PFSK-1 (cell line): ENCODE measurements around the gene MPZL3.

ENCODE experiments used
- FOXP2 ChIP-seq: optimal IDR thresholded peaks from 2 replicates; pipeline ENCODE3; 2011; ENCODE audit warnings: borderline replicate concordance, control low read depth, inconsistent platforms; ENCODE audit not compliant: insufficient read depth; ENCODE audit errors: extremely low read length, extremely low read depth
- POLR2AphosphoS5 ChIP-seq: IDR thresholded peaks from 2 replicates; pipeline ENCODE4 v1.6.1; 2012; ENCODE audit warnings: low read depth, mild to moderate bottlenecking, control low read depth, low read length, moderate library complexity
- REST ChIP-seq, 2 experiments: IDR thresholded peaks; 2 replicates each; pipeline versions ENCODE4 v1.6.1 to v1.8.0; 2011 to 2012; ENCODE audit warnings: low read depth in 2 of 2, low read length in 2 of 2, control low read depth in 1 of 2, inconsistent platforms in 1 of 2, mild to moderate bottlenecking in 1 of 2, moderate library complexity in 1 of 2; ENCODE audit not compliant: insufficient read depth in 1 of 2
- SIN3A ChIP-seq: IDR thresholded peaks from 2 replicates; pipeline ENCODE4 v1.6.1; 2012; ENCODE audit warnings: mild to moderate bottlenecking, low read length, moderate library complexity, borderline replicate concordance; ENCODE audit not compliant: insufficient read depth
- TAF1 ChIP-seq: IDR thresholded peaks from 2 replicates; pipeline ENCODE4 v1.6.1; 2012; ENCODE audit warnings: low read length, control low read depth, borderline replicate concordance; ENCODE audit not compliant: insufficient read depth

MPZL3 gene

GRCh38 chr11:118277312-118277711, 25.1 kb upstream of the MPZL3 start:
- TF ChIP-seq SIN3A (no peak), TAF1 (no peak), POLR2AphosphoS5 (no peak), FOXP2 (no peak), REST (IDR thresholded peaks at IDR 0.05; ENCODE audit: insufficient read depth in 1 of 2, low read depth in 2 of 2, low read length in 2 of 2) (no peak)

DNA sequence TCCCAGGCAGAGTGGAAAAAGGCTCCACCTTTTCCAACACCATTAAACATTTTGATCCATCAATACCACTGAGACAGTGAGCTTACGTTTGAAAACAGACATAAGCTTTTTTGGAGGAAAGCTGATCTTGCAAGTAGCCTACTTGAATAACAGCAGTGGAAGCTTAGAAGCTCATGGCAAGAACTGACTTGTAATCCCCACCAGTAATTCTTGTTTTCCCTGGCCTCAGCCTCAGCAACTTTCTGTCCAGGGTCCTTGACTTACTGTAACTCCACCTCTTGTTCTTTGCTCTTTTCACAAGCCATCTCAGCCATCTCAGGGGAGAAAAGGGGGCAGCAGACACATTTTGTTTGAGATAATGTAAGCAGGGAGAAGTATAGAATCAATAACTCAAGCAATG, 24.3 kb upstream of the MPZL3 start:
- no peak for TF ChIP-seq TAF1
- no peak for TF ChIP-seq REST (IDR thresholded peaks at IDR 0.05; ENCODE audit: insufficient read depth in 1 of 2, low read depth in 2 of 2, low read length in 2 of 2)
- TF ChIP-seq SIN3A, result no peak
- TF ChIP-seq FOXP2, result no peak
- TF ChIP-seq POLR2AphosphoS5, result no peak

DNA sequence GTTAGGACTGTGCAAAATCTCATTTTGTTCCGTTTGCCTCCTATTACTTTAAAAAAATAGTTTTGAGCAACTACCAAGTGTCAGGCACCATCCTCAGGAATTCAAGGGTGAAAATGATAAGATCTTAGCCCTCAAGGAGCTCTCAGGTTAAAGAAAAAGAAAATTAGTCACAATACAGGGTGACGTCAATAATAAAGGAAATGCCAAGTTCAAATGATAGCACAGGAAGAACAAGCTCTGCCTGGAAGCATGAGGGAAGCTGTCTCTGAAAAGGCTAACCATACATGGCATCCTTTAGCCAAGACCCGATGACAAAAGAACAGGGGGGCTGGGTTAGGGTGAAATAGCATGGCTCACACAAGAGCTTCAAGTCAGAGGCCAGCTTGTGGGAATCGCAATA, 23.0 kb upstream of the MPZL3 start:
- no peak for TF ChIP-seq SIN3A
- no peak for TF ChIP-seq TAF1
- TF ChIP-seq POLR2AphosphoS5, result no peak
- no peak for TF ChIP-seq FOXP2

GRCh38 chr11:118274186-118274585, 22.0 kb upstream of the MPZL3 start:
- no peak for TF ChIP-seq POLR2AphosphoS5
- TF ChIP-seq REST (IDR thresholded peaks at IDR 0.05; ENCODE audit: insufficient read depth in 1 of 2, low read depth in 2 of 2, low read length in 2 of 2), result no peak
- no peak for TF ChIP-seq SIN3A
- no peak for TF ChIP-seq FOXP2
- no peak for TF ChIP-seq TAF1

DNA sequence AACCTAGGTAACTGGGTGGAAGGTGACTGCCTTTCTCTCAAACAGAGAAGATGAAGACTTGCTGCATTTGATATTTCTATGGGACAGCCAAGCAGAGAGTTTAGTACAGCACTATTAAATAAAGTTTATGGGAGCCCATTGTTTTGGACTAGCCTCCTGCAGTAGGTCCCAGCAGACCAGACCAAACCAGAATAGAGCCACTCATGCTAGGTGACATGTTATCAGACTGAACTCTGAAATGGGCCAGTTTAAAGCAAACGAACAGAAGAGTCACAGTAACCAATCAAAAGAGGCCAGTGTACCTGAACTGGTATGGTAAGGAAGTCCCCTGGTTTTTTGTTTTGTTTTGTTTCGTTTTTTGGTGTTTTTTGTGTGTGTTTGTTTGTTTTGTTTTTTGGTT, 19.8 kb upstream of the MPZL3 start:
- TF ChIP-seq POLR2AphosphoS5 (no peak), FOXP2 (no peak)

DNA sequence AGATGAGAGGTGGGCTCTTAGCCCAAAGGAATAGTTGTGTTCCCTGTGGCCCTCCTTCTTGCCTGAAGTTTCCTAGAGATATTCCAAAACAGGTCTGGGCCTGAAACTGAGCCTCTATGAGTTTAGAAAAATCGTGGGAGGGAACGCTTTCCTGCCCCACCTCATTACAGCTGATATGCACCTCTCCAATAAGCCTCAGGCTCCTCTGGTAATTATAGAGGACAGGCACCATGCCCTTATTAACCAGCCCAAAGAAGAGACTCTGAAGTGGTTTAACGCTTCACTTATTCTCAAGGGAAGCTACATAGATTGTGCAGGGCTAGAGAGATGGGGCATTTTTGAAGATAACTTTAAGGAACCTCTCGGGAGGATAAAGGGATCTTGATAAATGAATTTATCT, 15.3 kb upstream of the MPZL3 start:
- no peak for TF ChIP-seq REST (IDR thresholded peaks at IDR 0.05; ENCODE audit: insufficient read depth in 1 of 2, low read depth in 2 of 2, low read length in 2 of 2)
- no peak for TF ChIP-seq POLR2AphosphoS5
- no peak for TF ChIP-seq TAF1
- TF ChIP-seq FOXP2, result no peak
- no peak for TF ChIP-seq SIN3A
